Dendritic cell treated with granulocyte-macrophage colony-stimulating factor and Interleukin-4, amounts not matched to agents 40 ng/mL and 50 ng/mL, for 4 days (primary cell): ENCODE measurements around the gene HS6ST1.
"Not testable (repeated sequence)": the region's sequence is repeated elsewhere in the genome, so short reads cannot be mapped to it uniquely, and the experiment has no call there.

Experiments used
- H3K27ac Mint-ChIP-seq: one replicate; pipeline ENCODE4 v1.8.0; 2022; ENCODE audit warnings: mild to moderate bottlenecking, mixed read lengths
- H3K27me3 Mint-ChIP-seq: one replicate; pipeline ENCODE4 v1.8.0; 2022; ENCODE audit warnings: mild to moderate bottlenecking, mixed read lengths
- H3K36me3 Mint-ChIP-seq: one replicate; pipeline ENCODE4 v1.8.0; 2022; ENCODE audit warnings: low read depth, mixed read lengths
- H3K4me1 Mint-ChIP-seq: one replicate; pipeline ENCODE4 v1.8.0; 2022; ENCODE audit warnings: low read depth, mixed read lengths
- H3K4me3 Mint-ChIP-seq: one replicate; pipeline ENCODE4 v1.8.0; 2022; ENCODE audit warnings: mild to moderate bottlenecking, moderate library complexity, mixed read lengths
- H3K9me3 Mint-ChIP-seq: one replicate; pipeline ENCODE4 v1.8.0; 2022; ENCODE audit warnings: mixed read lengths
- intact Hi-C: fragments of 100-400 bp; cut with micrococcal nuclease; formaldehyde crosslinking; loops from one replicate; pipeline ENCODE4 v1.15.0; 2022

The HS6ST1 gene

DNA sequence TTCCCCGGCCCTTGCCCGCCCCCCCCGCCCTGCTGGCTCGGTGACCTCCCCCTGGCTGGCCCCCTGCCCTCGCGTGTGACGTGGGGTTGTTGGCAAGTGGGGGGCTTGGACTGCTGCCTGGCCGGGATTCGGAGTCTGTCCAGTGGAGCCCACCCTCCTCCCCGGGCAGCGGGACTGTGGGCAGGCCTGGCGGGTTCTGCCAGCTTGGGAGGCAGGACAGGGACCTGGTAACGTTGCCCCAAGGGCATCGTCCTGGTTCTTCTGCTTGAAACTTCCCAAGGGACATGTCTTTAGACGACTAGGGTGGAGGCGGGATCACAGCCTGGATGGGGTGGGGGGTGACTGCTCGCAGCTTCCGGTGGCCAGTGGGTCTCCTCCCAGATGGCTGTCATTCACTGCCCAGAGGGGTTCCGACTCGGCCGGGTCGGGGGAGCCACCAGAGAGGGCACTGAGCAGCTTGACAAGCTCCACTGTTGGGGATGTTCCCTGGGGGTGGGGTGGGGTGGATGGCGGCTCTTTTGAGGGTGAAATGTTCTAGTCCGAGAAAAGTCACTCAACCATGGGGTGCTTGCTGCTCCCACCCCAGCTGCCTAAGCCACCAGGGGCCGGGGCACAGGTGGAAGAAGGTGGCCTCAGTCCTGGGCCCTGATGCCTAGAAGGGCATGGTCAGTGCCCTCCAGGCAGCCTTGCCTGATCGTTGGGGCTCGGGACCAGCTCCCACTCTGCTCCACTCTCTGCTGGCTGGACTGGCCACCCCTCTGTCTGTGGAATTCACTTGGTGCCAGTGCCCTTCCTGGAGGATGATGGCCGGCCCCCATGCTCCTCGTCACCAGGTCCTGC lies 4.3 kb upstream of the HS6ST1 start:
- H3K27me3 Mint-ChIP-seq: peaks cover 31% of the 10 kb centered on the region
- H3K4me3 Mint-ChIP-seq: peak overlapping the region; percentile 47
- H3K4me1 Mint-ChIP-seq: peaks cover 13% of the 10 kb centered on the region
- no peaks in the 10 kb centered on the region for H3K36me3 Mint-ChIP-seq
- intact Hi-C loops: loop anchor here (5.0 to 10.0 kb wide), 2 partner anchors 146 to 412 kb away; no protein-coding TSS in a partner anchor
- peak overlapping the region; percentile 74 for H3K27ac Mint-ChIP-seq
- H3K9me3 Mint-ChIP-seq: no peaks in the 10 kb centered on the region

DNA sequence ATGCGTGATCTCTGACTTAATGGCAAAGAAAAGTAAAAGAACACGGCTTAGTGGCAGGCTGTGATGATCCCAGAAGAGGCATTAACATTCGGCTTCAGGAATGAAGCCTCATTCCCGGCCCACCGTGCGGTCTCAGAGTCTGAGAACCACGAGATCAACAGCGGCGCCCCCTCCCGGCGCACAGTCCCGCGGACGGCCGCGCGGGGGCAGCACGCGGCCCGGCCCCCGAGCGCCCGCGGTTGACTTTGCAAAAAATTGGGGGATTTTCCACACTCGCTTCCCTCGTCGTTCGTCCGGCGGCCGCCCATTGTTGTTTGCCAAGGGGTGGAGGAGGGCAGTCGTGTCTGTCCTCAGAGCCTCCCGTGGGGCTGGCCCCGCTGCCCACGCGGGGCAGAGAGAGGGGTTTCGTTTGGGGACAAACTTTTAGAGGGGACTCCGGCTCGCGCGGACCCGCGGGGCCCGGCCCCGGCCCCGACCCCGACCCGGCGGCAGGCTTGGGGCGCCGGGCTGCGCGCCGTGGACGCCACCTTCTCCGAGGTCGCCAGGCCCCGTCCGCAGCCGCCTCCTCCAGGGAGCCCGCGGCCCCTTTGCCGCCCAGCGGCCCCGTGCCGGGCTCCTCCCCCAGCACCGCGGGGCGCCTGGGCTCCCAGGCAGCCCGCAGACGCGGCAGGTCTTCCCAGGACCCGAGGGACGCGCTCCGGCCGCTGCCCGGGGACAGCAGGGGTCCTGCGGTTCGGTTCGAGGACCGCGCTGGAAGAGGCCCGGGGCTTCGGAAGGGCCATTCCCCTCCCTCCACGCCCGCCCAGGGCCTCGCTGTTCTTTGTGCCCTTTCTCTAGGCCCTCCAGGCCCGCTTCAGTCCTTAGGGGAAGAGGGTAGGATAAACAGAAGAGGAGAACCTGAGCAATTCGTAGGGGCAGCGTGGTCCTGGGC lies 3.4 kb upstream of the HS6ST1 start:
- peaks cover 21% of the 10 kb centered on the region for H3K4me1 Mint-ChIP-seq
- peaks cover 38% of the 10 kb centered on the region for H3K27me3 Mint-ChIP-seq
- intact Hi-C loops: loop anchor here (5.0 to 10.0 kb wide), 2 partner anchors 145 to 413 kb away; no protein-coding TSS in a partner anchor
- no peaks in the 10 kb centered on the region for H3K9me3 Mint-ChIP-seq
- peak overlapping the region; percentile 71 for H3K4me3 Mint-ChIP-seq
- peak overlapping the region; percentile 74 for H3K27ac Mint-ChIP-seq
- H3K36me3 Mint-ChIP-seq: peaks cover 6% of the 10 kb centered on the region

DNA sequence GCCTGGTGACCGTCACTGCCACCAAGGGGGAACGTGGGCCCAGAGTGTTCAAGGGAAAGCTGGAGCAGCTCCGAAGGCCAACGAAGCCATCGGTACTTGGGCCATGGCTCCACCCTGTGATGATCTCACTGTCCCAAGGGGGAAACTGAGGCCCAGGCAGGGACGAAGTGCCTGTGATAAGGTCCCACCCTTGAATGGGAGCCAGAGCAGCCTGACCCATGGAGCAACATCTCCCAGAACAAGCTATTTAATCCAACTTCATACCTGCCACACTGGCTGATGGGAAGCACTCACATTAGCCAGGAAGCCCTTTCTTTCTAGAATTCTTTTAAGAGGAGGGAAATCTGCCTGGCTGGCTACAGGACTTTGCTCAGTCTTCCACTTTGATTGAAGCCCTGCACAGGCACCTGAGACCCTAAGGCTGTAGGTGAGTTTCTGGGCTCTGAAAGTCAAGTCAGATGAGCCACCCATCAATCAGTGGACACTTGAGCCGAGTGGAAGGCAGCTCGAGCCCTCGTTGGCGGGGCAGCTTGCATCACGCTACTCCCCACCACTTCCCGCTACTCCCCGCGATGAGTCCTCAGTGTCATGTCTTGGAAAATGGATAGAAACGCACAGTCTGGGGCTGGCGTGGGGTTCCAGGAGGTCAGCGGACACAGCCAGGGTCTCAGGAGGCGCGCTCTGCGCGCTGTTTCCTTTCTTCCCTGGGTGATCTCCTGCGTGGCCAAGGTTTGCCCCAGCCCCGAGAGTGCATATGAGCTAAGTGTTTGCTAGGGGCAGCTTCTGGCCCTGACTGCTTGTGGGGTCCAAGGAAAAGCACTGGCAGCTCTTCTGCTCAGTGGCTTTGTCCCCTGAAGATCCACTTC lies 2.5 kb upstream of the HS6ST1 start:
- Mint-ChIP-seq H3K36me3 (peaks cover 6% of the 10 kb centered on the region), H3K4me3 (no peak overlapping the region), H3K9me3 (no peaks in the 10 kb centered on the region), H3K27me3 (peaks cover 45% of the 10 kb centered on the region), H3K27ac (peak overlapping the region; percentile 74), H3K4me1 (peaks cover 30% of the 10 kb centered on the region)
- intact Hi-C loops: loop anchor here (5.0 to 10.0 kb wide), 2 partner anchors 144 to 414 kb away; no protein-coding TSS in a partner anchor

DNA sequence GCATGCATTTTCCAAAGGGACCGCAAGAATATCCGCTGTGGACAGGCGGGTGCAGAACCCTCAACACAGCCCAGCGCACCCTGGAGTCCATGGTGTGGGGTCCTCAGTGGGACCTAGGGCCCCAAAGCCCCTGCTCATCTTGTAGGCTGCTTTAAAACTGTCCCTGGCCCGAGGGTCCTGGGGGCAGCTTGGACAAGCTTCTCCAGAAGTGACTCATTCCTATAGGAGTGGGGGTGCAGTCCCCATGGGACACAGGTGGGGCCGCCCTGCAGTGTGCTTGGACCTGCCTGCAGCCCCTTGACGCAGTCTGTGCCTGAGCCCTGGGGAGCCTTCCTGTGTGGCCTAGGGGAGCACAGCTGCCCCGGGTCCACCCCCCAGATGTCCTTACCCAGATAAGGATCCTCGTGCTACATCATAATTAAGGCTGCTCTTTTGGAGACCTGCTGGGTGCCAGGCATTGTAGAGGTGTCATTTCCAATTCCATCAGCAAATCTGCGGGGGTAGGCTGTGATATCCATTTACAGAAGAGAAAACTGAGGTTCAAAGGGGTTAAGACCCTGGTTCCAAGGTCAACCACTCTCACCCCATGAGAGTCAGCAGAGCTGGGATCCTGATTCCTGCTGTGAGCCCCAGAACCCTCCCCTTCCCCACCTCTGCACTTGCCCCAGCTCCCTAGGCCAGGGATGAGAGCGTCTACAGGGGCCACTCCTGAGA lies 1.7 kb upstream of the HS6ST1 start:
- H3K27ac Mint-ChIP-seq: peak overlapping the region; percentile 74

DNA sequence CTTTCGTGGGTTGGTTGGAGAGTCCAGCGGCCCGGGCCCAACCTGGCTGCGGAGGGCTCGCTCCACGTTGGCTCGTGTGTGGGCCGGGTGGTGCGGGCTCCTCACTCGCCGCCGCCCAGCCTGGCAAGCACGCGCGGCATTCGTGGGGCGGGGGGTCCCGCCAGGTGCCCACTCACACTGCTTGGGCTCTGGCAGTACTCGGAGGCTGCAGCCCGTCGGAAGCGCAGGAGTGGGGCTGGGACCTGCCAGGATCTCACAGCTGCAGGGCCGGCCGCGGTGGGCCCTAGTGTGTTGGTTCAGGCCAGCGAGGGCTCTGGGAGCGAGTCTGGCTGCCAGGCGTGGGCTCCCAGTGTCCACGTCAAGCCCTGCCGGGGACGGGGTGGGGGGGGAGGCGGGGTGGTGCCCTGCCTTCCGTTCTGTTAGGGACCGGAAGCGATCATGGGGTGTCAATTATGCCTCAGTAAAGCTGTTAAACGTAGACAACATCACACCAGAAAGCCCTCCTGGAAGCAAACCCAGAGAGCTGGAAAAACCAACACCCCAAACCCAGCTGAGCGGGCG lies 1.0 kb upstream of the HS6ST1 start:
- Mint-ChIP-seq H3K36me3 (peaks cover 16% of the 10 kb centered on the region), H3K9me3 (no peaks in the 10 kb centered on the region), H3K27ac (no peak overlapping the region), H3K27me3 (peaks cover 45% of the 10 kb centered on the region), H3K4me1 (peaks cover 44% of the 10 kb centered on the region), H3K4me3 (peak overlapping the region; percentile 72)
- intact Hi-C loops: loop anchor here (5.0 to 10.0 kb wide), 2 partner anchors 142 to 415 kb away; no protein-coding TSS in a partner anchor

More for the DNA sequence above, 1.7 kb upstream of the HS6ST1 start:
- intact Hi-C loops: loop anchor here (5.0 to 10.0 kb wide), 2 partner anchors 143 to 414 kb away; no protein-coding TSS in a partner anchor
- Mint-ChIP-seq H3K4me3 (no peak overlapping the region), H3K9me3 (no peaks in the 10 kb centered on the region), H3K27me3 (peaks cover 45% of the 10 kb centered on the region), H3K4me1 (peaks cover 38% of the 10 kb centered on the region), H3K36me3 (peaks cover 12% of the 10 kb centered on the region)

DNA sequence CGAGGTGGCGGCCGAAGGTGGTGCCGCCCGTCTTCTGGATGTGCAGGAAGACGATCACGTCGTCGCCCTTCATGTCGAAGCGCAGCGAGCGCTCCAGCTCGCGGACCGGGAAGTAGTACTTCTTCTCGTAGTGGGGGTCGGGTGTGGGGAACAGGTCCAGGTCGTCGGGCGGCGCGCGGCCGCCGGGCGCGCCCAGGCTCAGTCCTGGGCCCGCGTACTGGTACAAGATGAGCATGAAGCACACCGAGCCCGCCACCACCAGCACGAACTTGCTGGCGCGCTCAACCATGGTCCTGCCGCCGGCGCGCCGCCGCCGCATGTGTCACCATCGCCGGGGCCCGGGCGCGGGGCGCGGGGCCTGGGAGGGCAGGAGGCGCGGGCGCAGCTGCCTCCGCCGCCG lies 423 bp downstream of the HS6ST1 start:
- Mint-ChIP-seq H3K27me3 (peaks cover 44% of the 10 kb centered on the region), H3K36me3 (peaks cover 23% of the 10 kb centered on the region), H3K4me1 (peaks cover 54% of the 10 kb centered on the region), H3K4me3 (peak overlapping the region; percentile 55)
- H3K27ac Mint-ChIP-seq, intact Hi-C loops, H3K9me3 Mint-ChIP-seq: not testable (repeated sequence)

DNA sequence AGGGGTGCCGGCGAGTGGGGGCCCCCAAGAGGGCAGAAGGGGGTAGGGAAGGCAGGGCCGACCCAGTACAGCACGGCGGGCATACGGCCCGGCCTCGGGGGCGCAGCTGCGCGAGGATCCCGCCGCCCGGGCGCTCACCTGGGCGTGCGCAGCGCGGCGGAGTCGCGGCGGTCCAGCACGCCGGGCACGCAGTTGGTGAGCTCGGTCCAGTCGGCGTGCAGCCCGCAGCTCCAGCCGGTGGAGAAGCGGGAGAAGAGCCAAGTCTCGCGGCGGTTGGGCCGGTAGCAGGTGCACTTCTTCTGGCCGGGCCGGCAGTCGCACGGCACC lies 806 bp downstream of the HS6ST1 start:
- H3K27ac Mint-ChIP-seq: peak overlapping the region; percentile 81
- intact Hi-C loops: loop anchor here (2.0 kb wide), 1 partner anchor 217 kb away; no protein-coding TSS in a partner anchor
- peak overlapping the region; percentile 98 for H3K4me3 Mint-ChIP-seq
- H3K4me1 Mint-ChIP-seq: peaks cover 55% of the 10 kb centered on the region
- peaks cover 43% of the 10 kb centered on the region for H3K27me3 Mint-ChIP-seq
- H3K36me3 Mint-ChIP-seq: peaks cover 23% of the 10 kb centered on the region
- H3K9me3 Mint-ChIP-seq: not testable (repeated sequence)

DNA sequence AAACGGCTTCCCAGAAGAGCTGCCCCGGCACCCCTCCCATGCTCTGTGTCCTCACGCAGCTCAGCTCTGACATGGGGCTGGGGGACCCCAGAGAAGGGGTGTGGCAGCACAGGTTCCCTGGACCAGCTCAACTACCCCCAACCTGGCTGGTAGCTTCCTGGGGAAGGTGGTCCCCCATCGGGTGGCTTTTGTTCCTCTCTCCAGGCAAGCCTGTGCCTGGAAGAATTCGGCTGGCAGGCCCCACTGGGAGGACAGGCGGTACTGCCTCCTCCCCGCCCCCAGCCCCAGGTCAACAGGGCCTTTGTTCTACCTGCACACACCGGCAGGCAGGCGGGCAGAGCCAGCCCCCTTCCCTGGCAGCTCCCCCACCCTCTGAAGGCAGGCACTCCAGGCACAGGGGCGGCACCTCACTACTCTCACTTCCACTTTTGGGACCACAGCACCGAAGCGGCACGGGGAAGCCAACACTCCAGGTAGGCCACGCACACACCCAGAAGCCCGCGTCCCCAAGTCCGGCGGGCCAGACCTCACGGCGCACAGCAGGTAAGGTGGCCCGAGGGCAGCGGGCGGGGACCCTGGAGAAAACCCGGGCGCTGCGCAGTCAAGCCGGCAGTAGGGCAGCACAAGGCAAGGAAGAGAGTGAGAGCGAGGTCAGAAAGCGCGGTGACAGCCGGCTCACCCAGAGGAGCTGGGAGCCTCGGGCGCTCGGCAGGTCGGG lies 1.3 kb downstream of the HS6ST1 start:
- peak overlapping the region; percentile 98 for H3K4me3 Mint-ChIP-seq
- peaks cover 39% of the 10 kb centered on the region for H3K27me3 Mint-ChIP-seq
- peaks cover 23% of the 10 kb centered on the region for H3K36me3 Mint-ChIP-seq
- H3K9me3 Mint-ChIP-seq: no peaks in the 10 kb centered on the region
- H3K27ac Mint-ChIP-seq: peak overlapping the region; percentile 81
- intact Hi-C loops: loop anchor here (2.0 kb wide), 1 partner anchor 217 kb away; no protein-coding TSS in a partner anchor
- peaks cover 55% of the 10 kb centered on the region for H3K4me1 Mint-ChIP-seq

DNA sequence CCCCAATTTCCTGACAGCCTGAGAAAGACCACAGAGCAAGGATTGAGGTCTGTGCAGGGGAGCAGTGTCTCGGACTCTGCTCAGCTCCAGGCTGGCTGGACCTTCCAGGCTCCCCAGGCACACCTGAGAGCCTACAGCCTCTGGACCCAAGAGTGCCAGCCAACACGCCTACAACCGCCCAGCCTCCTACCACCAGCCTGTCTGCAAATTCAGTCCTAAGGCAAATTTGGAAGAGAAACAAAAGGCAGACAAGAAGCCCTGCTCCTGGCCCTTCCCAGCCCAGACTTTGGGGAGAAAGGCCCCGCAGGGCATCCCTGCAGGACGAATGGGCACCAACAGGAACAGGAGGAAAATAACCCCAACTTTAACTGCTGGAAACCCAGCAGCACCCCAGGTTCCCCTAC lies 1.9 kb downstream of the HS6ST1 start:
- intact Hi-C loops: loop anchor here (2.0 kb wide), 1 partner anchor 218 kb away; no protein-coding TSS in a partner anchor
- peak overlapping the region; percentile 81 for H3K27ac Mint-ChIP-seq
- H3K9me3 Mint-ChIP-seq: no peaks in the 10 kb centered on the region
- H3K4me1 Mint-ChIP-seq: peaks cover 55% of the 10 kb centered on the region
- peaks cover 39% of the 10 kb centered on the region for H3K27me3 Mint-ChIP-seq
- H3K36me3 Mint-ChIP-seq: peaks cover 23% of the 10 kb centered on the region
- H3K4me3 Mint-ChIP-seq: peak overlapping the region; percentile 98

DNA sequence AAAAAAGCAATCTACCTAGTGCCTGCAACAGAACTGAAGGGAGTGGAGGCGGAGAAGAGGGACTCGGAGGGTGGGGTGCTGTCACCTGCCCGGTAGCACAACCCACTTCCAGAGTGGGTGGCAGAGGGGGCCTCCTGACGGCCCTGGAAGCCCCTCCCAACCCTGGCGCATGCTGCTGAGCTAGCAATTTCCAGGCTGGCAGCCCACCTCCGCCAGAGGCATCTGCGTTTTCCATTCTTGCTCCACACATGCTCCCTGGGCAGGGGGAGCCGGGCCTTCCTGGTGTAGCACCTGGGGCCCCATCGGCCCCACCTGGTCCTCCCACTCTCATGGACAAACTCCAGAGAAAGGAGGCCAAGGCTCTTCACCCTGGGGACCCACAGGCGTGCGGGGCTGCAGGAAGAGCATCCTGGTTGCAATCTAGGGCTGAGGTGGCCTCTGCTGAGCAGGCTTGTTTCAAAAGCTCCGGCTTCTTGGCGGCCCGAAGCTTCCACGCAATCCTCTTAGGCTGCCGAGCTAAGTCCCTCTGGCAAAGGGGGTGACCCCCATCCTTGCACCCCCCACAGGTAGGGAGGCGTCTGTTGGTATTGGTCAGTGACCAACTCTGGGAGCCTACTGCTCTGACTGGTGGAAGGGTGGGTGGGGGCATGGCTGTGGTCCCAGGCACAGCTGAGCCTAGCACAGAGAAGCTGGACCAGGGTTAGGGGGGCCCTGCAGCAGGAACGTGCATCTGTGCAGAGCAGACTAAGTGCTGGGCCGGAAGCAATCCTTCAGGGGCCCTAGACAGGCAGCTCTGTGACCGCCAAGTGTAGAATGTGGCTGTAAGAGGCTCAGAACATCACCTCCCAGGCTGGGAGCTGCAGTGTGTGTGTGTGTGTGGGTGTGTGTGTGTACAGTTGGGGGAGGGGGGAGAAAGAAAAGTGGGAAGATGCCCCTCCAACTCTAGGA lies 2.6 kb downstream of the HS6ST1 start:
- Mint-ChIP-seq H3K36me3 (peaks cover 23% of the 10 kb centered on the region), H3K4me1 (peaks cover 54% of the 10 kb centered on the region), H3K4me3 (peak overlapping the region; percentile 98)

More for the DNA sequence above, 2.6 kb downstream of the HS6ST1 start:
- intact Hi-C loops: loop anchor here (2.0 kb wide), 1 partner anchor 219 kb away; no protein-coding TSS in a partner anchor
- Mint-ChIP-seq H3K27ac (peak overlapping the region; percentile 81), H3K27me3 (peaks cover 34% of the 10 kb centered on the region), H3K9me3 (no peaks in the 10 kb centered on the region)
